Natural killer cell treated with Interleukin-12 subunit alpha and Interleukin-12 subunit beta and Interleukin-15 and Interleukin-18, amount 100 ng/mL, for 72 hours (primary cell): ENCODE measurements around the gene VGF. TPM values are rescaled to one million over a fixed set of nuclear protein-coding genes. Genes with fewer than 3 reads are reported as not detected.

ENCODE experiments used
- ATAC-seq, 2 donors: fragments of 150-1000 bp; cut with Tn5 transposase in 1 of 2; sonication (Bioruptor Pico), chemical (Tn5 transposase) in 1 of 2; 2 replicates each; pipeline ENCODE4 v1.10.0; 2021
- DNase-seq: peaks from one replicate; pipeline ENCODE4 v3.0.0; 2022; ENCODE audit warnings: low spot score
- H3K27ac Mint-ChIP-seq, 2 donors: 1 replicate in 1 of 2; 2 replicates in 1 of 2; pipeline ENCODE4 v1.8.0; 2022; ENCODE audit warnings: mixed read lengths in 2 of 2, mild to moderate bottlenecking in 1 of 2, moderate library complexity in 1 of 2
- H3K27me3 Mint-ChIP-seq, 2 donors: 1 replicate in 1 of 2; 2 replicates in 1 of 2; pipeline ENCODE4 v1.8.0; 2022; ENCODE audit warnings: mixed read lengths in 2 of 2
- H3K36me3 Mint-ChIP-seq: one replicate; pipeline ENCODE4 v1.8.0; 2022; ENCODE audit warnings: mixed read lengths
- H3K4me1 Mint-ChIP-seq, 2 donors: 1 replicate in 1 of 2; 2 replicates in 1 of 2; pipeline ENCODE4 v1.8.0; 2022; ENCODE audit warnings: low read depth in 2 of 2, mixed read lengths in 2 of 2, mild to moderate bottlenecking in 1 of 2
- H3K4me3 Mint-ChIP-seq: one replicate; pipeline ENCODE4 v1.8.0; 2022; ENCODE audit warnings: mixed read lengths
- H3K9me3 Mint-ChIP-seq: 2 replicates; pipeline ENCODE4 v1.8.0; 2022; ENCODE audit warnings: mixed read lengths
- total RNA-seq, 2 donors: library from RNA; stranded (reverse); gene quantifications; one replicate each; pipeline ENCODE4 v1.2.3, GENCODE V29; 2022

The VGF gene
- total RNA-seq, 2 donors from 2014 or later = 0.31 TPM; not detected in 1

DNA sequence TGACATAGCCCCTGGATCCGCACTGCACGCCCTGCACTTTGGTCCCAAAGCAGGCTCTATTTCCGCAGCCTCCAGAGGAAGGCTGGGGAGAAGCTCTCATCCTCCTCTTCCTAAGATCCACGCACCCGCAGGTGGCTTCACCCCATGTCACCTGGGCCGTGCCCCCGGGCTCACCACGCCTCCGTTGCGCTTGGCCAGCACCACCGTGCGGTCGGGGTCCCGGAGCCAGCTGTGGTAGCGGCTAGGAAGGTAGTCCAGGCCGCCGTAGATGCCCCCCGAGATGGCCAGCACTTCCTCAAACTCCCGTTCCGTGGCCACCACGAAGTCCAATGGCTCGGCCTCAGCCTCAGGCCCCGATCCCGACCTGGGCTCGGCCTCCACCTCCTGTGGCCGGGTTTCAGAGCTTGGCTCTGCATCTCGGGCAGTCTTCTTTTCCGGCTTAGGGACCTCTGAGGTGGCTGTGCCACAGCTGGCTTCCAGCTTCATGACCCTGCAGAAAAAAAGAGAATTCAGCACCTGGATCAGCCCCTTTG is 9.0 kb upstream of the VGF start:
- Mint-ChIP-seq H3K27me3 (peaks cover 61 to 78% of the 10 kb centered on the region in 2 donors), H3K27ac (no peak overlapping the region), H3K9me3 (no peaks in the 10 kb centered on the region), H3K36me3 (no peaks in the 10 kb centered on the region), H3K4me3 (peak overlapping the region; percentile 55), H3K4me1 (peaks cover 28 to 29% of the 10 kb centered on the region in 2 donors)
- ATAC-seq = no peak
- DNase-seq = no peak

DNA sequence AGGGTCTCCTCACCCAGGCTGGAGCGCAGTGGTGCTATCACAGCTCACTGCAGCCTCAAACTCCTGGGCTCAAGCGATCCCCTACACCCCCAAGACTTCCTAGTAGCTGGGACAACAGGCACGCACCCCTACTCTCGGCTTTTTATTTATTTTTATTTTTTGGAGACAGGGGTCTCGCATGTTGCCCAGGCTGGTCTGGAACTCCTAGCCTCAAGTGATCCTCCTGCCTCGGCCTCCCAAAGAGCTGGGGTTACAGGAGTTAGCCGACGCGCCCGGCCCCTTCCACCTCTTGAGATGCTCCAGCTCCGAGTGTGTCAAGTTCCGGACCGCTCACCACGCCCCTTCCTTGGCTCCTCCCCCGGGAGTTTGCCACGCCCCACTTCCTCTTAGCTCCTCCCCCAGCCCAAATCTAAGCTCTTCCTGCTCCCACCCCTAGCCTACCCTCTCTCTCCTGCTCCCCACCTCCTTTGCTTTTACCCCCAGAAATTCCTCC is 8.4 kb upstream of the VGF start:
- H3K27me3 Mint-ChIP-seq = peaks cover 60 to 78% of the 10 kb centered on the region in 2 donors
- no peak overlapping the region for H3K27ac Mint-ChIP-seq
- ATAC-seq = peak; percentile 85 to 89
- H3K4me3 Mint-ChIP-seq = peak overlapping the region; percentile 55
- no peaks in the 10 kb centered on the region for H3K36me3 Mint-ChIP-seq
- H3K4me1 Mint-ChIP-seq = peaks cover 34% of the 10 kb centered on the region in 2 donors
- no peaks in the 10 kb centered on the region for H3K9me3 Mint-ChIP-seq
- DNase-seq = peak; percentile 77

DNA sequence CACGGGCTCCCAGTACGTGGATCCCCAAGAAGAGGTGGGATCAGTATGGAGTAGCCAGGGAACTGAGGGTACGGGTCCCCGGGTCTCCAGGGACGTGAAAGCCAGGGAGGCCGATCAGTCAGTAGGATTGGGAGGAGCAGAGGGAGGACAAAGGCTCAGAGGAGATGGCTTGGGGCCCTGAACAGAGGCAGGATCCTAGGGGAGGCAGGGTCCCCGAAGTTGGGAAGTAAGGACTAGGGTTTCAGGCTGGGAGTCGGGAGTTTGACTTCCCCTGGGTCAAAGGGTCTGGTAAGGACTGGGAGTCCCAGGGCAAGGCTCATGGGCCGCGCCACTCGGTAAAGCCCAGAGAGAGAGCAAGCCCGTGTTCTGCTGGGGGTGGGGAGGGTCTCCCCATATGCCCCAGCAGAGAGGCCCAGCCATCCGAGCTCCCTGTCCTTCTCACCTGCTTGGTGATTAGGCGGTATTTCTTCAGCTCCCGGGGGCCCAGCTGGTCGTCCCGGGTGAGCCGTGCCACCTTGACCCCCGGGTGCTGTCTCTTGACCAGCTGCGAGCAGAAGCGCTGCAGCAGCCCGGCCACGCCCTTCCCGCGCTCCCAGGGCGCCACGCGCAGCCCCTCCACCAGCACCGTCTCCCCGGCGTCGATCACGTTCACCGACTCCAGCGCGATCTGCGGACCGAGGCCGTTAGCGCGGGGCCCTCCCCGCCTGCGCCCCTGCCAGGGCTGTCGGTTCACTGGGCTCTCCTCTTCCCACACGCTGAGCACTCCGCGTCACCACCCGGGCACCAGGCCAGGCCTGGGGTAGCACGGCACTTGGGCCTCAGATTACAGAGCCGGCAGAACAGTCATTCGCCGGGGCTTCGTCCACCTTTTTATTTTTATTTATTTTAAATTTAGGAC is 7.7 kb upstream of the VGF start:
- no peak overlapping the region for H3K27ac Mint-ChIP-seq
- peaks cover 65 to 84% of the 10 kb centered on the region in 2 donors for H3K27me3 Mint-ChIP-seq
- no peak for ATAC-seq
- H3K9me3 Mint-ChIP-seq = no peaks in the 10 kb centered on the region
- H3K4me1 Mint-ChIP-seq = peaks cover 39 to 40% of the 10 kb centered on the region in 2 donors
- H3K36me3 Mint-ChIP-seq = no peaks in the 10 kb centered on the region
- no peak for DNase-seq
- peak overlapping the region; percentile 32 for H3K4me3 Mint-ChIP-seq

DNA sequence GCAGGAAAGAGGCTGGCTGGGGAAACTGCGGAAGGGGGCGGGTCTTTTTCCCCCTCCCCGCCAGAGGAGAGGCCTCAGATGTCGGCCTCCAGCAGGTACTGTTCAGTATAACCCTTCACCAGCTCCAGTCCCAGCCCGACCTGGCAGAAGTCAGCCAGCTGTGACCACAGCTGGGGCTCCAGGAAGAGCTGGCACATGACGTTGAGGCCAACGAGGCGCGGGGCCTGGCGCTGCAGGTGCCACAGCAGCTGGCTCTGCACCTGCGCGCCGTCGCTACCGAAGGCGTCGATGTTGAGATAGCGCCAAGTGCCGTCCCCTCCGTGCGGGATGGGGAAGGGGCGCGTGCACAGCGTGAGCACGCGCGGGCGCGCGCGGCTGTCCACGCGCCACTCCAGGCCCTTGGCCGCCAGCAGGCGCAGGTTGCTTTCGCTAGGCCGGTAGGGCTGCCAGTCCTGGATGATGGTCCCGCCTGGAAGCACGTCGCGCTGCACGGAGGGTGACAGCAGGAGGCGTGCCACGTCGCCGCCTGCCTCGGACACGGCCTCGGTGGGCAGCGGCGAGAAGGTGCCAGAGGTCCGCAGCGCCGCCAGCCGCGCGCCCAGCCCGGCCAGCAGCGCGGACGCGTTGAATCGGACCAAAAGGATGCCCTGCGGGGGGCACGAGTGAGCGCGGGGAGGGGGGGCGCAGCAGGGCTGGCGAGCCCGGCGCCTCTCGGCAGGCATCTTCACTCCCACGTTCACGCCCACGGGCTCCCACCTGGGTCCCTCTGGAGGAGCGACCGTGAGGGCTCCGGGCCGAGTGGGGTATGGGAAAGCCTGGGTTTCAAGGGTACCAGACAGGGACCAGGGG is 6.9 kb upstream of the VGF start:
- Mint-ChIP-seq H3K4me1 (peaks cover 41 to 42% of the 10 kb centered on the region in 2 donors), H3K27ac (no peak overlapping the region), H3K36me3 (no peaks in the 10 kb centered on the region), H3K27me3 (peaks cover 67 to 92% of the 10 kb centered on the region in 2 donors), H3K9me3 (no peaks in the 10 kb centered on the region), H3K4me3 (peak overlapping the region; percentile 32)
- no peak for DNase-seq
- ATAC-seq = no peak

DNA sequence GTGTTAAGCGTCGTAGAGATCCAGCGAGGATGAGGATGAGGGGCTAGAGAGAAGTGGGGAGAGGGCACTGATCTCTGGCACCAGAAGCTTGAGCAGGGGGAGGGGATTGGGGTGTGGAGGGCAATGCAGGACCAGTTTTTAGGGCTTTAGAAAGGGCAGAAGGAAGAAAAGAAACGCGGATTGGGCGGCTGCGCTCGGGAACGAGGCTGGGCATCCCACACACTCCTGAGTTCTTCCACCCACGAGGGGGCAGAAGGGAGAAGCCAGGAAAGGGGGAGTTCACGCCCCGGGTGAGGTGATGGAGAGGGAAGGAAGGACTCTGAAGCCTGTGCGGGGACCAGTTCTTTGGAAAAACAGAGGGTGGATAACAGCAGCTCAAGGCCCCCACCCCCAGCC is 6.1 kb upstream of the VGF start:
- peak overlapping the region in 1 of 2 donors; percentile 31 for H3K27ac Mint-ChIP-seq
- H3K4me1 Mint-ChIP-seq = peaks cover 45 to 47% of the 10 kb centered on the region in 2 donors
- H3K36me3 Mint-ChIP-seq = no peaks in the 10 kb centered on the region
- no peaks in the 10 kb centered on the region for H3K9me3 Mint-ChIP-seq
- ATAC-seq = no peak
- no peak for DNase-seq
- H3K27me3 Mint-ChIP-seq = peaks cover 65 to 90% of the 10 kb centered on the region in 2 donors
- peak overlapping the region; percentile 31 for H3K4me3 Mint-ChIP-seq

DNA sequence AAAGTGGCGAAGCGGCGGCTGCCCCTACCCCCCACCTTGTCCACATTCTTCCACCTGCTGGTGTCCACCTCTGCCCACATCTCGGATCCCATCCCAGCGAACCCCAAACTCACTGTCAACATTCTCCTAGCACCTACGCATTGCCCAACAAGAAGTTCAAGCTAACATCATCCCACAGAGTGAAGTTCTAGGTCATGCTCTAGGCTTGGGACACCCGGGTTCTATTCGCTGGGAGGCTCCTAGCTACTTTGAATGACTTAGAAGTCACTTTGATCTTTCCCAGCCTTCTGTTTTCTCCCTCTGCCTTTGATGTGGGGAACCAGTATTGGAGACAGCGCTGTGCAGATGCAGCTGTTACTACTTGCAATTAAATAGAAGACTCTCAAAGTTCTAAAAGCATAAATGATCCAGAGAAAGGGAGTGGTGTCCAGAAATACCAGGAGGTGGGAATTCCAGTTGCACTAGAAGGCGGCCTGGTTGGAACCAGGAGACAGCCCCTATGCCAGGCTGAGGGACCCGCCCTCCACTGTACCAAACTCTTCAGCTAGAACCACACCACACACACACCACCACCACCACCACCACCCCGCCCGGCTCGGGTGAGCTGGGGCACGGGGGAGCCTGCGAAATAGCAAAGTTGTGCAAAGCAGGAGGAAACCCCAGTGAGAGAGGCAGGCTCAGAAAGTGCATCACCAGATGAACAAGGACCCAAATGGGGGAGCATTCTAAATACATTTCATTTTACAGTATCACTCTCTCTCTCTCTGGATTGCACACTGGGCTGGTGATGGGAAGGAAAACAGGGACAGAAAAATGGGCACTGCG is 5.5 kb upstream of the VGF start:
- Mint-ChIP-seq H3K27ac (peak overlapping the region in 1 of 2 donors; percentile 31), H3K9me3 (no peaks in the 10 kb centered on the region), H3K4me1 (peaks cover 50 to 51% of the 10 kb centered on the region in 2 donors), H3K36me3 (no peaks in the 10 kb centered on the region), H3K4me3 (peak overlapping the region; percentile 31), H3K27me3 (peaks cover 65 to 89% of the 10 kb centered on the region in 2 donors)
- ATAC-seq = no peak
- no peak for DNase-seq

DNA sequence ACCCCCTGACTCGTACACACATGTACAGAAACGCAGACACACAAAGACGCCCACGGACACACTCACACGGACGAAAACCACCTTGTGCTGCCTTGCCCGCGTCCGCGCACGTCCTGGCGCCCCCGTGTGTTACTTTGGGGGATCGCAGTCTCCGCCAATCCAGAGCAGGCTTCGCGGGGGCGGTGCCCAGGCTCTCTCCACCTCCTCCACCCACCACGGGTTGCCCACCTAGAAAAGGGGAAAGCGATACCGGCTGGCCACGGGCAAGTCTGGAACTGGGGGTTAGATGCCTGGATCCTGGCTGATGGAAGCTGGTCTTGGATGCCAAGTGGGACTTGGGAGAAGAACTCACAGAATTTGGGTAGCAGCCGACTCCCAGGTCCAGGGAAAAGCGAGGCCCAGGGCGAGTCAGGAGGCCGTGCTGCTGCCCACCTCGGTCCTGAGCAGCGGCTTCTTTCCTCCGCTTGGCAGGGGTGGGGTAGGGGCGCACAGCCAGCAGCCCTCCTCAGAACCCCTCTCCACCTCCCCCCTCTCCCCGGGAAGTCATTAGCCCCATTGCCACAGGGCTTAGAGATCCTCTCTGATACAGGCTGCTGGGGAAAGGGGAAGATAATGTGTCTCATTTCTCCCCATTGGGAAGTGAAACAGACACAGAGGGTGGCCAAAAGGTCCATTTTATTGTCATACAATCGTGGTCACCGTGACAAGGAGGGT is 4.6 kb upstream of the VGF start:
- peaks cover 55 to 59% of the 10 kb centered on the region in 2 donors for H3K4me1 Mint-ChIP-seq
- no peaks in the 10 kb centered on the region for H3K36me3 Mint-ChIP-seq
- H3K27me3 Mint-ChIP-seq = peaks cover 62 to 87% of the 10 kb centered on the region in 2 donors
- DNase-seq (peak; percentile 84), ATAC-seq (peak; percentile 58 to 72)
- no peak overlapping the region for H3K27ac Mint-ChIP-seq
- peak overlapping the region; percentile 67 for H3K4me3 Mint-ChIP-seq
- no peaks in the 10 kb centered on the region for H3K9me3 Mint-ChIP-seq

DNA sequence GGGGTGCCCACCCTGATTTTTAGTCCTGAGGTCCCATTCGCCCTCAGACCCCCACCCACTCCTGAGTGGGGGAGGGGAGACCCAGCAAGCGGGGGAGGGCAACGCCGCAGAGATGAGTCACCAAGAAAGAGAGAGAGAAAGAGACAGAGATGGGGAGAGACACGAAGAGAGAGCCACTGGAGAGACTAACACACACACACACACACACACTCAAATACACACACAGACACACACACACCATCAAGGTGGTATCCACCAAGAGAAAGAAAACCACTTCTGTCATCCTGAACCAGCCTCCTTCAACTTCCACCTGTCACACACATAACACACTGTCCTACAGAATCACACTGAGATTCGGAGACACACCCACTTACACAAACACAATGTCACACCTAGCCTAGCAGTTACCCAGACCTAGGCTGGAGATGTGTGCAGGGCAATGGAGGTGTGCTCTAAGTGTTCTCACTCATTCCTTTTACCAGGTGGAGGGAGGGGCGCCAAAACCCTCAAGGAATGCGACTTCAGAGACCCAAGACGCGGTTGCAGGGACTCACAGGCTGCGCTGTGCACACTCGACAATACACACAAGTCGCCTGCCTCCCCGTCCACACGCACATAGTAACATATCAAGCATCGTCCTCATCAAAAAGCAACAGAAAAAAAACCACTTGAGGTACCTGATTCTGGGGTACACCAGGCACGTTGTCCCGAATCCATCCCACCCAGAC is 3.9 kb upstream of the VGF start:
- H3K27ac Mint-ChIP-seq = peak overlapping the region in 1 of 2 donors; percentile 8
- no peak for ATAC-seq
- no peak for DNase-seq

DNA sequence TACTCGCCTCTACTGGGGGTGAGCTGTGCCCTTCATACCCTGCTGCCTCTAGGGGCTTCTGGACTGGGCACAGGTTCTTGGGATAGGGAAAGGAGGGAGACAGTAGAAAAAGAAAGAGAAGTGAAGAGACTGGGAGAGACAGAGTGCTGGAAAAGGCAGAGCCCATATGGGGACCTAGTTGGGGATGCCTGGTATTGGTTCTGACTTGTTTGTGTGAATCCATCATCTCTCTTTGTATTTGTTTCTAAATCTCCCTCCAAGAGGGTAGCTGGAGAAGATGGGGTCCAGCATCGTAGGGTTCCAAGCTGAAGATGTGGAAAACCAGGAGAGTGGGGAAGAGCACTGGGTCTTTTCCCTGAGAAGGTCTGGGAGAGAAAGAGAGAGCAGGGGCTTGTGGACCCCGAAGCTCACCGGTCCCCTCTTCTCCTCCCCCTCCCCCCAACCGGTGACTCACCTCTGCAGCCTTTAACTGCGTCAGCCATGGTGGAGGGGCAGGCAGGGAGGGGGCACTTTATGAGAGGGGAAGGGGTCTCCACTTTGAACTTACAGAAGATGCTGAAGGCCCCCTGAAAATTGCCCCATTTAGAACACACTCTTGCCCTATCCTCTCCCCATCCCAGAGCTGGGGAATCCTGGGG is 3.2 kb upstream of the VGF start:
- peaks cover 54 to 72% of the 10 kb centered on the region in 2 donors for H3K27me3 Mint-ChIP-seq
- H3K4me3 Mint-ChIP-seq = peak overlapping the region; percentile 38
- no peaks in the 10 kb centered on the region for H3K9me3 Mint-ChIP-seq
- H3K4me1 Mint-ChIP-seq = peaks cover 47 to 51% of the 10 kb centered on the region in 2 donors
- H3K36me3 Mint-ChIP-seq = no peaks in the 10 kb centered on the region
- ATAC-seq (no peak), DNase-seq (no peak)
- H3K27ac Mint-ChIP-seq = peak overlapping the region; percentile 6 to 24

More for the DNA sequence above, 3.9 kb upstream of the VGF start:
- Mint-ChIP-seq H3K4me3 (peak overlapping the region; percentile 67), H3K9me3 (no peaks in the 10 kb centered on the region), H3K4me1 (peaks cover 54 to 56% of the 10 kb centered on the region in 2 donors), H3K36me3 (no peaks in the 10 kb centered on the region), H3K27me3 (peaks cover 59 to 80% of the 10 kb centered on the region in 2 donors)

DNA sequence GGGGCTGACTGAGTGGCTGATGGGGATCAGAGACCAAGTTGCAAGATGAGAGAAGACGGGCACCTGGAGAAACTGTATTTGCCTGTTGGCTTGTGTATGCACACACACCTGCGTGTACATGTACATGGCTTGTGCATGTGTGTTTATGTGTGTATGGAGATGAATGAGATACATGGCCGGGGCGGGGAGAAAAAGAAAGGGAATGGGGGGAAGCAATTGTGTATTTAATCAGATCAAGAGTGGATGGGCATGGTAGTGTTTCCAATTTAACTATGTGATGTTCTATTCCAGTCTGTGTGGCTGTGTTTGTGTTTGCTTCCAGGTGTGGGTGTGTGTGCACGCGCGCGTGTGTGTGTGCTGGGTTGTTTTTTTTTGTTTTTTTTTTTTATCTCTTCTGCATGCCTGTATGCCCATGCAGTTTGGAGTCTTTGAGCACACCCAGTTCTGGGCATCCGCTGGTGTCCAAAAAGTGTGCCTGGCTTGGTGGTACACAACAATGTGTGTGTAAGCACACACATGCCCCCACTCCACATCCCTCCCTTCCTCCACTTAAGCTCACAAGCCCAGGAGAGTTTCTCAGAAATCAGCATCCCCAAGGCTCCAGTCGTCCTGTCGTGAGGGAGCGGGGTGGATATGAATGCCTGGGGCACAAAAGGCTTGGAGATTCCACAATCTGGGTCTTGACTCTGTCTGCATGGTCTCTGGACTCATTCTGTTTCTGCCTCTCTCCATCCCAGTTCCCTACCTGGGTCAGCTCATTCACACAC is 2.5 kb upstream of the VGF start:
- H3K4me3 Mint-ChIP-seq = no peak overlapping the region
- no peak for DNase-seq
- H3K27ac Mint-ChIP-seq = peak overlapping the region; percentile 6 to 24
- ATAC-seq = no peak
- no peaks in the 10 kb centered on the region for H3K36me3 Mint-ChIP-seq
- peaks cover 56 to 70% of the 10 kb centered on the region in 2 donors for H3K27me3 Mint-ChIP-seq
- peaks cover 47 to 51% of the 10 kb centered on the region in 2 donors for H3K4me1 Mint-ChIP-seq
- no peaks in the 10 kb centered on the region for H3K9me3 Mint-ChIP-seq
